Neural cell (in vitro differentiated cells): Measurements from ENCODE around the gene LMO7. TPM values are rescaled to one million over a fixed set of nuclear protein-coding genes. Genes with fewer than 3 reads are reported as not detected.

Experiments used
- H2AFZ ChIP-seq: fragments of 200-600, 300-800 bp; sonication (generic), shearing (Covaris generic); 2 replicates; pipeline ENCODE4 v1.6.0; 2014; ENCODE audit warnings: low read depth, mild to moderate bottlenecking, antibody characterized with exemption, low read length, moderate library complexity
- H3F3A ChIP-seq: fragments of 200-600 bp; shearing (Covaris generic); 2 replicates; pipeline ENCODE4 v1.6.1; 2016; ENCODE audit warnings: mild to moderate bottlenecking, moderate library complexity, mixed read lengths, antibody characterized with exemption, low read length; ENCODE audit not compliant: insufficient read depth, poor library complexity, severe bottlenecking
- H3K27ac ChIP-seq: fragments of 200-600, 300-800 bp; sonication (generic), shearing (Covaris generic); 2 replicates; pipeline ENCODE4 v1.5.1; 2014; ENCODE audit warnings: mild to moderate bottlenecking, low read length, moderate library complexity
- H3K27me3 ChIP-seq: fragments of 300-800, 200-600 bp; sonication (generic), shearing (Covaris generic); 2 replicates; pipeline ENCODE4 v1.6.0; 2014; ENCODE audit warnings: mild to moderate bottlenecking, low read depth, low read length, moderate library complexity; ENCODE audit not compliant: insufficient read depth
- H3K36me3 ChIP-seq: fragments of 300-800, 200-600 bp; sonication (generic), shearing (Covaris generic); 2 replicates; pipeline ENCODE4 v1.5.1; 2014; ENCODE audit warnings: mild to moderate bottlenecking, antibody characterized with exemption, low read length, moderate library complexity; ENCODE audit not compliant: insufficient read depth
- H3K4me2 ChIP-seq: fragments of 300-800, 200-600 bp; sonication (generic), shearing (Covaris generic); 2 replicates; pipeline ENCODE4 v1.6.0; 2014; ENCODE audit warnings: mild to moderate bottlenecking, low read length
- H3K4me3 ChIP-seq: fragments of 300-800, 200-600 bp; sonication (generic), shearing (Covaris generic); 2 replicates; pipeline ENCODE4 v1.5.1; 2014; ENCODE audit warnings: mild to moderate bottlenecking, low read length, moderate library complexity
- H3K79me2 ChIP-seq: fragments of 200-600 bp; shearing (Covaris generic); replicated peaks from 2 replicates; pipeline ENCODE4 v1.6.0; 2014; ENCODE audit warnings: mild to moderate bottlenecking, low read length, moderate library complexity; ENCODE audit not compliant: insufficient read depth
- H3K9ac ChIP-seq: fragments of 300-800, 200-600 bp; sonication (generic), shearing (Covaris generic); 2 replicates; pipeline ENCODE4 v1.6.1; 2016; ENCODE audit warnings: mild to moderate bottlenecking, low read length, mixed read lengths
- H3K9me2 ChIP-seq: fragments of 200-600 bp; shearing (Covaris generic); 2 replicates; pipeline ENCODE4 v1.6.1; 2016; ENCODE audit warnings: mild to moderate bottlenecking, low read length, mixed read lengths; ENCODE audit not compliant: insufficient read depth
- H3K9me3 ChIP-seq: fragments of 200-600, 300-800 bp; sonication (generic), shearing (Covaris generic); 2 replicates; pipeline ENCODE4 v1.6.1; 2016; ENCODE audit warnings: mild to moderate bottlenecking, mixed run types, low read length, moderate library complexity, mixed read lengths
- H4K20me1 ChIP-seq: fragments of 200-600 bp; shearing (Covaris generic); 2 replicates; pipeline ENCODE4 v1.6.1; 2016; ENCODE audit warnings: mild to moderate bottlenecking, mixed run types; ENCODE audit not compliant: insufficient read depth
- CTCF ChIP-seq: fragments of 450-650 bp; IDR thresholded peaks from 2 replicates; pipeline ENCODE4 v1.5.1; 2014; ENCODE audit warnings: antibody characterized with exemption, mild to moderate bottlenecking, moderate library complexity; ENCODE audit not compliant: poor library complexity, severe bottlenecking
- EP300 ChIP-seq: fragments of 450-650 bp; conservative IDR thresholded peaks from 2 replicates; pipeline ENCODE4 v1.6.1; 2014; ENCODE audit warnings: antibody characterized with exemption, mild to moderate bottlenecking, moderate library complexity; ENCODE audit not compliant: poor library complexity, severe bottlenecking
- EZH2 ChIP-seq: fragments of 200-600, 300-800 bp; shearing (Covaris generic), sonication (generic); IDR thresholded peaks from 2 replicates; pipeline ENCODE4 v1.6.1; 2014; ENCODE audit warnings: antibody characterized with exemption, low read length, borderline replicate concordance, mild to moderate bottlenecking; ENCODE audit not compliant: insufficient read depth, poor library complexity, severe bottlenecking
- MXI1 ChIP-seq: fragments of 450-650 bp; conservative IDR thresholded peaks from 2 replicates; pipeline ENCODE4 v1.6.1; 2014; ENCODE audit warnings: antibody characterized with exemption, mild to moderate bottlenecking; ENCODE audit not compliant: poor library complexity, severe bottlenecking
- POLR2AphosphoS5 ChIP-seq: IDR thresholded peaks from 2 replicates; pipeline ENCODE4 v1.6.1; 2012
- RAD21 ChIP-seq: fragments of 450-650 bp; conservative IDR thresholded peaks from 2 replicates; pipeline ENCODE4 v1.6.1; 2014; ENCODE audit warnings: antibody characterized with exemption, mild to moderate bottlenecking, moderate library complexity
- REST ChIP-seq: IDR thresholded peaks from 2 replicates; pipeline ENCODE4 v1.6.1; 2012; ENCODE audit warnings: borderline replicate concordance
- SMC3 ChIP-seq: fragments of 450-650 bp; conservative IDR thresholded peaks from 2 replicates; pipeline ENCODE4 v1.6.1; 2014; ENCODE audit warnings: antibody characterized with exemption, mild to moderate bottlenecking, moderate library complexity; ENCODE audit not compliant: poor library complexity
- TAF1 ChIP-seq: IDR thresholded peaks from 2 replicates; pipeline ENCODE4 v1.6.1; 2012; ENCODE audit warnings: low read depth
- polyA plus RNA-seq: library from polyadenylated mRNA; depleted of rRNA; stranded (reverse); fragments of >200 nt; gene quantifications from 2 replicates; pipeline ENCODE4 v1.2.3, GENCODE V29; 2014

Gene LMO7
- polyA plus RNA-seq, 1 donor from 2014 or later: 14.2 TPM

- no peak overlapping the region for H3K4me2 ChIP-seq
- no peak overlapping the region for H3K27ac ChIP-seq
- H3F3A ChIP-seq: no peaks in the 10 kb centered on the region
- no peaks in the 10 kb centered on the region for H3K36me3 ChIP-seq
- H3K9me3 ChIP-seq: no peaks in the 10 kb centered on the region
- no peak overlapping the region for H3K9ac ChIP-seq
- no peaks in the 10 kb centered on the region for H3K9me2 ChIP-seq
- H3K4me3 ChIP-seq: no peak overlapping the region
- H2AFZ ChIP-seq: no peak overlapping the region
- TF ChIP-seq SMC3: no peak
- TF ChIP-seq CTCF: no peak
- TF ChIP-seq RAD21: no peak
- TF ChIP-seq MXI1: no peak
- H4K20me1 ChIP-seq: no peaks in the 10 kb centered on the region
- no peaks in the 10 kb centered on the region for H3K79me2 ChIP-seq
- no peaks in the 10 kb centered on the region for H3K27me3 ChIP-seq
Measured at GRCh38 chr13:75906315-75906714, 270.2 kb downstream of the LMO7 start.

- no peaks in the 10 kb centered on the region for H3K9me3 ChIP-seq
- no peak for TF ChIP-seq POLR2AphosphoS5
- H3K4me2 ChIP-seq: no peak overlapping the region
- no peak overlapping the region for H3K9ac ChIP-seq
- H3K79me2 ChIP-seq: no peaks in the 10 kb centered on the region
- H3K27me3 ChIP-seq: no peaks in the 10 kb centered on the region
- H3K36me3 ChIP-seq: no peaks in the 10 kb centered on the region
- no peaks in the 10 kb centered on the region for H3K9me2 ChIP-seq
- no peak overlapping the region for H3K4me3 ChIP-seq
- no peak overlapping the region for H3K27ac ChIP-seq
- H4K20me1 ChIP-seq: no peaks in the 10 kb centered on the region
- H3F3A ChIP-seq: no peaks in the 10 kb centered on the region
- no peak overlapping the region for H2AFZ ChIP-seq
Measured at GRCh38 chr13:75907044-75907443, 270.9 kb downstream of the LMO7 start.

- Histone ChIP-seq H4K20me1 (no peaks in the 10 kb centered on the region), H3K9ac (no peak overlapping the region), H2AFZ (no peak overlapping the region), H3K79me2 (no peaks in the 10 kb centered on the region), H3K27ac (no peak overlapping the region), H3K9me3 (no peaks in the 10 kb centered on the region), H3K4me3 (no peak overlapping the region), H3K36me3 (no peaks in the 10 kb centered on the region), H3K4me2 (no peak overlapping the region), H3K27me3 (no peaks in the 10 kb centered on the region), H3F3A (no peaks in the 10 kb centered on the region), H3K9me2 (no peaks in the 10 kb centered on the region)
- TF ChIP-seq MXI1 (no peak), POLR2AphosphoS5 (no peak), SMC3 (no peak), CTCF (no peak), REST (no peak), TAF1 (no peak), EP300 (no peak), RAD21 (no peak), EZH2 (no peak)
Measured at GRCh38 chr13:75908141-75908540, 272.0 kb downstream of the LMO7 start.
